Measurements from ENCODE around the gene FEM1C.

The FEM1C gene

GRCh38 chr5:115496936-115497576, 47.5 kb downstream of the FEM1C start:
- Histone ChIP-seq H3K4me3 (ENCODE audit: severe bottlenecking) (no peak overlapping the region), H3K27me3 (ENCODE audit: insufficient read depth, poor library complexity, severe bottlenecking) (peaks cover 3% of the 10 kb centered on the region), H3K36me3 (ENCODE audit: low read depth) (no peaks in the 10 kb centered on the region), H3K27ac (ENCODE audit: poor library complexity, severe bottlenecking) (no peak overlapping the region), H3K9me3 (ENCODE audit: severe bottlenecking) (no peaks in the 10 kb centered on the region), H3K4me1 (ENCODE audit: insufficient read depth, poor library complexity, severe bottlenecking) (no peaks in the 10 kb centered on the region)
- DNase-seq (ENCODE audit: low spot score) = no peak
- no peak for ATAC-seq (ENCODE audit: low read depth)
- TF ChIP-seq, protein P1, sequence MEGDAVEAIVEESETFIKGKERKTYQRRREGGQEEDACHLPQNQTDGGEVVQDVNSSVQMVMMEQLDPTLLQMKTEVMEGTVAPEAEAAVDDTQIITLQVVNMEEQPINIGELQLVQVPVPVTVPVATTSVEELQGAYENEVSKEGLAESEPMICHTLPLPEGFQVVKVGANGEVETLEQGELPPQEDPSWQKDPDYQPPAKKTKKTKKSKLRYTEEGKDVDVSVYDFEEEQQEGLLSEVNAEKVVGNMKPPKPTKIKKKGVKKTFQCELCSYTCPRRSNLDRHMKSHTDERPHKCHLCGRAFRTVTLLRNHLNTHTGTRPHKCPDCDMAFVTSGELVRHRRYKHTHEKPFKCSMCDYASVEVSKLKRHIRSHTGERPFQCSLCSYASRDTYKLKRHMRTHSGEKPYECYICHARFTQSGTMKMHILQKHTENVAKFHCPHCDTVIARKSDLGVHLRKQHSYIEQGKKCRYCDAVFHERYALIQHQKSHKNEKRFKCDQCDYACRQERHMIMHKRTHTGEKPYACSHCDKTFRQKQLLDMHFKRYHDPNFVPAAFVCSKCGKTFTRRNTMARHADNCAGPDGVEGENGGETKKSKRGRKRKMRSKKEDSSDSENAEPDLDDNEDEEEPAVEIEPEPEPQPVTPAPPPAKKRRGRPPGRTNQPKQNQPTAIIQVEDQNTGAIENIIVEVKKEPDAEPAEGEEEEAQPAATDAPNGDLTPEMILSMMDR (IDR thresholded peaks at IDR 0.05; ENCODE audit: poor library complexity, severe bottlenecking) = no peak

DNA sequence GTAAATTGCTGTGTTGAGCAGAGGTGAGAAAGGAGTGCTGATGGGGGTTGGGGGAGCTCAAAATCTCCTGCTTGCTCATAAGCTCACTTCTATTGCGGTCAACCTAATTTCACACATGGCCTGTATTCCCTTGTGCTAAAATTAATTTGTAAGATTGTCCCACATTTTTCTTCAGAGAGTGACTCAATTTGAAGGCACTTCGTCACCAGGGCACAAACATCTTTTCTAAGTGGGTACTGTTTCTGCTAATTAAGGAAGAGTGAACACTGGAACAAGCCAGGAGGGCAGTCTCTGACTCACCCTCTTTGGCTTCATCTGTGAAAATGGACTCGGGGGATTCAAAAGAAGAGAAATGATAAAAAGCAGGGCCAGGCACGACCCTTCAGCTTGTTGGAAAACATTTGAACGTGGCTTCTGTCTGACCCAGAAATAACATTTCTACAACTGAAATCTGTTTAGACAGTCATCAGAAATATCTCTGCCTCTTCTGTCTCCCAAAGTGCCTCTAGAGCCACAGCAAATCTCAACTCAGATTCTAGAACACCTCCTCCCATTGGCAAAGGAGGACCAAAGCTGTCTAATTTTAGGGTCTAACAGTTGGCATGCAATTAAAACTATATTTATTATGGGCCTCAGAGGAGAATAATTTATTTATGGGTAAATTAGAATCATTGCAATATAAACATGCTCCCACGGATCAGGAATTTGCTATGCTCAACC, 49.8 kb downstream of the FEM1C start:
- DNase-seq (ENCODE audit: low spot score) (no peak), ATAC-seq (ENCODE audit: low read depth) (no peak)
- Histone ChIP-seq H3K27ac (ENCODE audit: poor library complexity, severe bottlenecking) (no peak overlapping the region), H3K4me1 (ENCODE audit: insufficient read depth, poor library complexity, severe bottlenecking) (no peaks in the 10 kb centered on the region), H3K4me3 (ENCODE audit: severe bottlenecking) (no peak overlapping the region), H3K27me3 (ENCODE audit: insufficient read depth, poor library complexity, severe bottlenecking) (peaks cover 3% of the 10 kb centered on the region), H3K36me3 (ENCODE audit: low read depth) (no peaks in the 10 kb centered on the region), H3K9me3 (ENCODE audit: severe bottlenecking) (no peaks in the 10 kb centered on the region)
- TF ChIP-seq, protein P1 (IDR thresholded peaks at IDR 0.05; ENCODE audit: poor library complexity, severe bottlenecking) = no peak

DNA sequence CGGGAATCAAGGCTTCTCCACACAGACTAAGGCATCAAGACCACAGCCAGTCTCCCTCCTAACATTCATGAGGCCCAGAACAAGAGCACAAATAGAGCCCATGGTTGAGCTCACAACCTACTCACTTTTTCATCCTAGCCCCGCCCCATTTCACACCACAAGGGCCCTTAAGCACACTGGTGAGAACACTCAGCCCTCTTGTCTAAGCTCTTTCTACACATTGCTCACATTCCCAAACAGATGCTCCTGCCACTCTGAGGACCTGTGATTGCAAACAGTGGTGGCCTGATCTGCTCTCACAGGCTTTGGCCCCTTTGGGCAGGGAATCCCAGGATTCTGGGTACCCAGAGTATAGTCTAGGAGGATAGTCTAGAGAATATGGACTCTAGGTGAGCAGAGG, 54.0 kb downstream of the FEM1C start:
- TF ChIP-seq, protein P1 (IDR thresholded peaks at IDR 0.05; ENCODE audit: poor library complexity, severe bottlenecking) = no peak
- Histone ChIP-seq H3K4me1 (ENCODE audit: insufficient read depth, poor library complexity, severe bottlenecking) (no peaks in the 10 kb centered on the region), H3K9me3 (ENCODE audit: severe bottlenecking) (no peaks in the 10 kb centered on the region), H3K27me3 (ENCODE audit: insufficient read depth, poor library complexity, severe bottlenecking) (no peaks in the 10 kb centered on the region), H3K27ac (ENCODE audit: poor library complexity, severe bottlenecking) (no peak overlapping the region), H3K4me3 (ENCODE audit: severe bottlenecking) (no peak overlapping the region), H3K36me3 (ENCODE audit: low read depth) (no peaks in the 10 kb centered on the region)
- no peak for ATAC-seq (ENCODE audit: low read depth)
- no peak for DNase-seq (ENCODE audit: low spot score)

GRCh38 chr5:115489733-115490132, 54.8 kb downstream of the FEM1C start:
- no peaks in the 10 kb centered on the region for H3K4me1 ChIP-seq (ENCODE audit: insufficient read depth, poor library complexity, severe bottlenecking)
- ATAC-seq (ENCODE audit: low read depth) (no peak), DNase-seq (ENCODE audit: low spot score) (no peak)
- H3K27me3 ChIP-seq (ENCODE audit: insufficient read depth, poor library complexity, severe bottlenecking) = no peaks in the 10 kb centered on the region
- TF ChIP-seq, protein P1 (IDR thresholded peaks at IDR 0.05; ENCODE audit: poor library complexity, severe bottlenecking) = no peak
- H3K36me3 ChIP-seq (ENCODE audit: low read depth) = no peaks in the 10 kb centered on the region
- H3K27ac ChIP-seq (ENCODE audit: poor library complexity, severe bottlenecking) = no peak overlapping the region
- H3K9me3 ChIP-seq (ENCODE audit: severe bottlenecking) = no peaks in the 10 kb centered on the region
- H3K4me3 ChIP-seq (ENCODE audit: severe bottlenecking) = no peak overlapping the region

DNA sequence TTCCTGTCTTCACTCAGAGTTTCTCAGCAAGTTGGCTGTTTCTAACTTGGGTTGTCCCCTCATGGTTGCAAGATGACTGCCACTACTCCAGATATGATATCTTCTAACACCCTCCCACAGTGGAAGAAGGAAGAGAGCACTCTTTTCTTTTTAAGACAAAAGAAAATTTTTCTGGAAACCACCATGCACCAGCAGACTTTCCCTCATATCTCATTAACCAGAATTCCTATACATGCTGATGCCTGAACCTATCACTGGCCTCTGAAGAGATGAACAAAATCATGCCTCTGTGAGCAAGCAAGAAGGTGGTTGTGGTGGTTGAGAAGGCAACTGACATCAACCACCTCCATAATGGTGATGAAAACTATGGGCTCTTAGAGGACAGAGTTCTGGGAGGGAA, 56.8 kb downstream of the FEM1C start:
- no peaks in the 10 kb centered on the region for H3K9me3 ChIP-seq (ENCODE audit: severe bottlenecking)
- ATAC-seq (ENCODE audit: low read depth) = no peak
- DNase-seq (ENCODE audit: low spot score) = no peak

More for the DNA sequence above, 56.8 kb downstream of the FEM1C start:
- Histone ChIP-seq H3K36me3 (ENCODE audit: low read depth) (no peaks in the 10 kb centered on the region), H3K4me1 (ENCODE audit: insufficient read depth, poor library complexity, severe bottlenecking) (no peaks in the 10 kb centered on the region), H3K4me3 (ENCODE audit: severe bottlenecking) (no peak overlapping the region), H3K27me3 (ENCODE audit: insufficient read depth, poor library complexity, severe bottlenecking) (no peaks in the 10 kb centered on the region), H3K27ac (ENCODE audit: poor library complexity, severe bottlenecking) (no peak overlapping the region)
- TF ChIP-seq, protein P1 (IDR thresholded peaks at IDR 0.05; ENCODE audit: poor library complexity, severe bottlenecking) = no peak
